ENCODE results near the gene PLEKHH2. TPM values are rescaled to one million over a fixed set of nuclear protein-coding genes. Genes with fewer than 3 reads are reported as not detected.

Gene PLEKHH2
- total RNA-seq, 1 donor from 2014 or later: 27.5 TPM

DNA sequence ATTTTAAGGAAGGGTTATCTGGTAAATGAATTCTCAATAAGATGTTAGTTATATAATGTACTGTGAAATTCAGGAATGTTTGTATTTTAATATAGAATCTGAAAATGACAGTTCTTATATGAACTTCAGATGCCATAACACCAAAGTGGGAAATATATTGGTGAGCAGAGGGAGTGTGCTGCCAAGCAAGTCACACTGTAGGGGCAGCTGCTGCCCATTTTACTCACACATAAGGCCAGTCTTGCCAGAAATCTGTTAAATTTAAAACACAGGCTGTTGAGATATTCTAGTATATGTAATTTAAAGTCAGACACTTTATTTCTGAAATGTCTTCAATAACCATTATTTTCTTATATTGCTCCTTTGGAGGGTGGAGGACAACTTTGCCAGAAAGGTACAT is 73.8 kb downstream of the PLEKHH2 start:
- H3K9me3 ChIP-seq: no peaks in the 10 kb centered on the region
- H3K27ac ChIP-seq: no peak overlapping the region
- no peaks in the 10 kb centered on the region for H3K36me3 ChIP-seq
- DNase-seq (ENCODE audit: extremely low spot score in 2 of 2): no peak
- H3K4me1 ChIP-seq: no peaks in the 10 kb centered on the region
- intact Hi-C loops (cut with DNase I): no loop called here
- TF ChIP-seq POLR2AphosphoS5 (IDR thresholded peaks at IDR 0.05; ENCODE audit: insufficient read depth in 1 of 2, low read depth in 1 of 2): no peak
- H3K4me3 ChIP-seq: no peak overlapping the region
- H3K27me3 ChIP-seq: no peaks in the 10 kb centered on the region

DNA sequence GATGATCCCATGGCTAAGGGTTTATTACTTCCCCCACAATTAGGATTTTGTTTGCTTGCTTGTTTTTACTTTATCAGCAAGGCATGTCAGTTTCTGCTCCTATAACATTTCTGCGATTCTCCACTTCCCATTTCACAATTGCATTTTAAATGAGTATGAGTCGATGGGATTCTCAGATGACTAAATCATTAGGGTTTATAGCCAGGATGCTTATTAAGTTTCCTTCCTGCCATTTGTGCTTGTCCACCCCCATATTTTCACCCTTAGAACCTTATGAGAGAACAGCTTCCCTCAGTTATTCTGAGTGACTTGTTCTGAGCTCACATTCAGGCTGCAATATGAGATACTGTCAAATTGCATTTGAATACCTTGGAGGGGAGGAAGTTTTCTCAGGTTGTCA is 77.1 kb downstream of the PLEKHH2 start:
- intact Hi-C loops (cut with DNase I): no loop called here
- no peak overlapping the region for H3K27ac ChIP-seq
- no peak overlapping the region for H3K4me3 ChIP-seq
- no peaks in the 10 kb centered on the region for H3K27me3 ChIP-seq
- TF ChIP-seq POLR2AphosphoS5 (IDR thresholded peaks at IDR 0.05; ENCODE audit: insufficient read depth in 1 of 2, low read depth in 1 of 2): no peak
- TF ChIP-seq, protein P1, sequence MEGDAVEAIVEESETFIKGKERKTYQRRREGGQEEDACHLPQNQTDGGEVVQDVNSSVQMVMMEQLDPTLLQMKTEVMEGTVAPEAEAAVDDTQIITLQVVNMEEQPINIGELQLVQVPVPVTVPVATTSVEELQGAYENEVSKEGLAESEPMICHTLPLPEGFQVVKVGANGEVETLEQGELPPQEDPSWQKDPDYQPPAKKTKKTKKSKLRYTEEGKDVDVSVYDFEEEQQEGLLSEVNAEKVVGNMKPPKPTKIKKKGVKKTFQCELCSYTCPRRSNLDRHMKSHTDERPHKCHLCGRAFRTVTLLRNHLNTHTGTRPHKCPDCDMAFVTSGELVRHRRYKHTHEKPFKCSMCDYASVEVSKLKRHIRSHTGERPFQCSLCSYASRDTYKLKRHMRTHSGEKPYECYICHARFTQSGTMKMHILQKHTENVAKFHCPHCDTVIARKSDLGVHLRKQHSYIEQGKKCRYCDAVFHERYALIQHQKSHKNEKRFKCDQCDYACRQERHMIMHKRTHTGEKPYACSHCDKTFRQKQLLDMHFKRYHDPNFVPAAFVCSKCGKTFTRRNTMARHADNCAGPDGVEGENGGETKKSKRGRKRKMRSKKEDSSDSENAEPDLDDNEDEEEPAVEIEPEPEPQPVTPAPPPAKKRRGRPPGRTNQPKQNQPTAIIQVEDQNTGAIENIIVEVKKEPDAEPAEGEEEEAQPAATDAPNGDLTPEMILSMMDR (IDR thresholded peaks at IDR 0.05): no peak
- TF ChIP-seq POLR2A (IDR thresholded peaks at IDR 0.05): no peak
- no peaks in the 10 kb centered on the region for H3K4me1 ChIP-seq
- no peaks in the 10 kb centered on the region for H3K36me3 ChIP-seq
- H3K9me3 ChIP-seq: no peaks in the 10 kb centered on the region
- DNase-seq (ENCODE audit: extremely low spot score in 2 of 2): no peak

DNA sequence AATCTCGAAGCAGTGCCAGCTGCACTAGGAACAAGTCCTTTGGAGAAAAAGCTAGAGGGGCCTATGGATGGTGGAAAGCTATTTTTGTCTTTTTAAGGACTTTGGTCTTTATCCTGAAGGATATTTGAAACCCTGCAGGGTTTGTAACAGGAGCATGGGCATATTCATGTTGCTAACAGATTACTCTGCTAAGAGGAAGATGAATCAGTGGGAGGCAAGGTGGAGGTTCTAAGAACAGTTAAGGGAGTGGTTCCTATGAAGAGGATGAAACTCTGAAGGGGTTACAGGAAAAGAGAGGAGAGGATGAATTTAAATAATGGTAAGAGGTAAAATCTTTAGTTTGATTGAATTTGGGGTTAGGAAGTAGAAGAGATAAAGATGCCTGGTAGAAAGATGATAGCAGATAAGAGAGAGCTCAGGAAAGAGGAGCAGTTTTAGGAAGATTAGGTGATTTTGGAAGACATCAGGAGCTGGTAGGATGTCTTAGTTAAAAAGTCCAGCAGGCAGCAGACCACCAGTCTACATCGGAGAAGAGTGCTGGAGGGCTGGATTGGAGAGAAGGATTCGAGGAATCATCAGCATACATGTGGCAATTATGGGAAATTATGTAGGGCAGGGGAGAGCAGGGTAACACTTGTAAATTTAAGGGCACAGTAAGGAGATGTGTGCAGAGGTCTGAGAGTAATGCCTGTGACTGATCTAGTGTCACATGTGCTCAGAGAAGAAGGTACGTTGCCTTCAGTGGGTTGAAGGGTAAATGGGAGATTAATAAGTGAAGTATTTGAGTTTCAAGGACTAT is 78.4 kb downstream of the PLEKHH2 start:
- Histone ChIP-seq H3K4me1 (no peaks in the 10 kb centered on the region), H3K4me3 (no peak overlapping the region), H3K27me3 (no peaks in the 10 kb centered on the region), H3K36me3 (no peaks in the 10 kb centered on the region), H3K9me3 (no peaks in the 10 kb centered on the region), H3K27ac (no peak overlapping the region)
- DNase-seq (ENCODE audit: extremely low spot score in 2 of 2): no peak
- intact Hi-C loops (cut with DNase I): no loop called here
- TF ChIP-seq POLR2A (IDR thresholded peaks at IDR 0.05) (no peak), POLR2AphosphoS5 (IDR thresholded peaks at IDR 0.05; ENCODE audit: insufficient read depth in 1 of 2, low read depth in 1 of 2) (no peak)
- TF ChIP-seq, protein P1 (IDR thresholded peaks at IDR 0.05): no peak

DNA sequence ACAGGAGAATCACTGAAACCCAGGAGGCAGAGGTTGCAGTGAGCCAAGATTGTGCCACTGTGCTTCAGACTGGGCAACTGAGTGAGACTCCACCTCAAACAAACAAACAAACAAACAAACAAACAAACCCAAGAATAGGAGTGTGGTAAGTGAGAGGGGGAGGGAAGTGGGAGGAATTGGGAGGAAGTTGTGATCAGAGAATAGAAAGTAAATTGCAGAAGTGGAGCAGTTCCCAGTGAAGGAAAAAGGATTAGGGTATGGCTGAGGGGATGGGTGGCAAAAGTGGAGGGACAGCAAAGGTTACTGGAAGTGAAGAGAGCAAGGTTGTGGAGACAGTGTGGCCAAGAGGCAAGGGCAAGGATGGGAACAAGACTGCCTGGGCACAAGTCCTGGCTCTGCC is 80.3 kb downstream of the PLEKHH2 start:
- TF ChIP-seq POLR2AphosphoS5 (IDR thresholded peaks at IDR 0.05; ENCODE audit: insufficient read depth in 1 of 2, low read depth in 1 of 2): no peak
- no peak for TF ChIP-seq POLR2A (IDR thresholded peaks at IDR 0.05)
- TF ChIP-seq, protein P1 (IDR thresholded peaks at IDR 0.05): no peak
- Histone ChIP-seq H3K4me3 (no peak overlapping the region), H3K9me3 (no peaks in the 10 kb centered on the region), H3K36me3 (no peaks in the 10 kb centered on the region), H3K27ac (no peak overlapping the region), H3K4me1 (no peaks in the 10 kb centered on the region), H3K27me3 (no peaks in the 10 kb centered on the region)
- intact Hi-C loops (cut with DNase I): no loop called here
- DNase-seq (ENCODE audit: extremely low spot score in 2 of 2): no peak

DNA sequence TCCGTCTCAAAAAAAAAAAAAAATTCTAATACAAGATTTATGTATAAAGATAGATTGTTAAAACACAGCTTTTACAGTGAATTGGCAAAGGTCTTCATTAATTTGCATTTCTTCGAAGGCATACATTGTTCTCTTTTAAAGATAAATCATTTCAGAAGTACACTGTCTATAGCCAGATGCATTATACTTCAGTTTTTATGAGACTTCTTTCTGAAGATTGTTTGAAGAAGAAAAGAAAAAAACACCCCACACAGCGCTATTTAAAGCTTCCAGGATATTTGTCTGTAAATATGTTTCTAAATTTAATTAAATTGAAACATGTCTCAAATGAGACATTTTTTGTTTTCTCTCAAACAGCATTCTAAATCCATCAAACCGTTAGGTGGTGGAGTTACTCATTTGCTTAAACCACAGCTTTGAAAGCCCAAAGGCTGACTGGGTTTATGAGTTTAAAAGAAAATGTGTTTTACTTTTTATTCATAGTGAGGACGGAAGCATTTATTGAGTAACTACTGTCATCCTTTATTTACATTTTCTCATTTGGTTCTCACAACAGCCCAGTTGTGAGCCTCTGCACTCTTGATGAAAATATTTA is 81.6 kb downstream of the PLEKHH2 start:
- intact Hi-C loops (cut with DNase I): no loop called here
- TF ChIP-seq POLR2A (IDR thresholded peaks at IDR 0.05) (no peak), POLR2AphosphoS5 (IDR thresholded peaks at IDR 0.05; ENCODE audit: insufficient read depth in 1 of 2, low read depth in 1 of 2) (no peak)
- TF ChIP-seq, protein P1 (IDR thresholded peaks at IDR 0.05): no peak
- no peaks in the 10 kb centered on the region for H3K9me3 ChIP-seq
- no peak overlapping the region for H3K4me3 ChIP-seq
- no peak overlapping the region for H3K27ac ChIP-seq
- H3K27me3 ChIP-seq: no peaks in the 10 kb centered on the region
- no peaks in the 10 kb centered on the region for H3K4me1 ChIP-seq
- no peaks in the 10 kb centered on the region for H3K36me3 ChIP-seq
- DNase-seq (ENCODE audit: extremely low spot score in 2 of 2): no peak
